Esophagus squamous epithelium (tissue), 4 donors: ENCODE measurements around the gene RTF2.

ENCODE experiments used
- POLR2A ChIP-seq, 4 donors: fragments of 450-650 bp; IDR thresholded peaks; one replicate each; pipeline ENCODE4 v1.6.1; 2017; ENCODE audit warnings: antibody characterized with exemption in 4 of 4, mild to moderate bottlenecking in 4 of 4, moderate library complexity in 3 of 4
- TF ChIP-seq, protein P1 (sequence below), 6 experiments: fragments of 450-650 bp in 4 of 6; fragments of 200-600 bp in 2 of 6; sonication (generic) in 2 of 6; IDR thresholded peaks; one replicate each; pipeline ENCODE4 v1.5.1; 2016 to 2019; ENCODE audit warnings: antibody characterized with exemption in 6 of 6, mild to moderate bottlenecking in 4 of 6, moderate library complexity in 4 of 6

DNA sequence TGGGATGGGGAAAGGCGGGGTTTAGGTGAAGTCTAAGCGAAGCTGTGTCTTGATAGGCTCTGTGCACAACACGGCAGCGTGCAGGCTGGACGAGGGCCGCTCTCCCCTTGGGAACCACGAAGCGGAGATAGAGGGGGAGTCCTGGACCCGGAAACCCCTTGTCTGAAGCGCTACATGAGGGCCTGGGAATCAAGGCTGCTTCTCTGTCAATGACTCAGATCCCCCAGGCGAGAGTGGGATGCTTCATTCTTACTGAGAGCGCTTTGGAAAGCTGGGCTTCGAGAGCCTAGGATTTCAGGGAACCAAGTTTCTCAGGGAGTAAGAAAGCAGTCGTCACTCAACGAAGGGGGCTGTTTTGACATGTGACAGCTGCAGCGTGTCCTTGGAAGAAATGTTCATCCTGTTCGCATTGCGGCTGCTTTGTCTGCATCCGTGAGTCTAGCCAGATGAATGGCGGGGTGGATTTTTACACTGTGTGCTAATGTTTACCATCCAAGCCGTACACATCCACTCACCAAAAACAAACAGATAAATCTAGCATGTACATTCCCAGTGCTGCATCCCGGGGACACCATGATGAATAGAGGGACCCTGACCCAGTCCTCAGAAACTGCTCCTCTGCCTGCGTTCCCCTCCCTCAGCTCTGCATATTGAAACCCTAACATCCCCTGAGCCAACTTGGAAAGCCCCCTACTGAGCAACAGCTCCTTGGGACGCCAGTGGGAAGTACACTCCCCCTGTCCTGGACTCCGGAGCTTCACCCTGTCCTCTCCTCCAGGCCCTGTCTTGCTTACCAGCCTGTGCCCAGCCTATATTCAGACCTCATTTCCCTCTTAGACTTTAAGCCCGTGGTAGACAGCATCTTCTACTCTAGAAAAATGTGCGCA lies 24.5 kb upstream of the RTF2 start:
- TF ChIP-seq, protein P1, sequence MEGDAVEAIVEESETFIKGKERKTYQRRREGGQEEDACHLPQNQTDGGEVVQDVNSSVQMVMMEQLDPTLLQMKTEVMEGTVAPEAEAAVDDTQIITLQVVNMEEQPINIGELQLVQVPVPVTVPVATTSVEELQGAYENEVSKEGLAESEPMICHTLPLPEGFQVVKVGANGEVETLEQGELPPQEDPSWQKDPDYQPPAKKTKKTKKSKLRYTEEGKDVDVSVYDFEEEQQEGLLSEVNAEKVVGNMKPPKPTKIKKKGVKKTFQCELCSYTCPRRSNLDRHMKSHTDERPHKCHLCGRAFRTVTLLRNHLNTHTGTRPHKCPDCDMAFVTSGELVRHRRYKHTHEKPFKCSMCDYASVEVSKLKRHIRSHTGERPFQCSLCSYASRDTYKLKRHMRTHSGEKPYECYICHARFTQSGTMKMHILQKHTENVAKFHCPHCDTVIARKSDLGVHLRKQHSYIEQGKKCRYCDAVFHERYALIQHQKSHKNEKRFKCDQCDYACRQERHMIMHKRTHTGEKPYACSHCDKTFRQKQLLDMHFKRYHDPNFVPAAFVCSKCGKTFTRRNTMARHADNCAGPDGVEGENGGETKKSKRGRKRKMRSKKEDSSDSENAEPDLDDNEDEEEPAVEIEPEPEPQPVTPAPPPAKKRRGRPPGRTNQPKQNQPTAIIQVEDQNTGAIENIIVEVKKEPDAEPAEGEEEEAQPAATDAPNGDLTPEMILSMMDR (IDR thresholded peaks at IDR 0.05): no peak
- no peak for TF ChIP-seq POLR2A (IDR thresholded peaks at IDR 0.05)
